ENCODE measurements around the gene MAPK6.

The MAPK6 gene

GRCh38 chr15:52109559-52110451 is 90.8 kb downstream of the MAPK6 start:
- in situ Hi-C loops (cut with MboI; ENCODE audit: low sequenced_read_pairs, unreplicated experiment), result no loop called here
- no peak for TF ChIP-seq CTCF (IDR thresholded peaks at IDR 0.05; ENCODE audit: borderline replicate concordance, control extremely low read depth, extremely low read depth, insufficient read depth, missing control alignments)
- DNase-seq (ENCODE audit: low spot score), result peak; percentile 50

GRCh38 chr15:52111517-52112202 is 92.6 kb downstream of the MAPK6 start:
- in situ Hi-C loops (cut with MboI; ENCODE audit: low sequenced_read_pairs, unreplicated experiment), result no loop called here
- no peak for DNase-seq (ENCODE audit: low spot score)
- TF ChIP-seq CTCF (IDR thresholded peaks at IDR 0.05; ENCODE audit: borderline replicate concordance, control extremely low read depth, extremely low read depth, insufficient read depth, missing control alignments), result no peak

GRCh38 chr15:52112203-52112750 is 93.3 kb downstream of the MAPK6 start:
- in situ Hi-C loops (cut with MboI; ENCODE audit: low sequenced_read_pairs, unreplicated experiment), result no loop called here
- no peak for TF ChIP-seq CTCF (IDR thresholded peaks at IDR 0.05; ENCODE audit: borderline replicate concordance, control extremely low read depth, extremely low read depth, insufficient read depth, missing control alignments)
- peak; percentile 73 for DNase-seq (ENCODE audit: low spot score)

GRCh38 chr15:52113235-52113634 is 94.2 kb downstream of the MAPK6 start:
- in situ Hi-C loops (cut with MboI; ENCODE audit: low sequenced_read_pairs, unreplicated experiment), result no loop called here
- no peak for DNase-seq (ENCODE audit: low spot score)
- no peak for TF ChIP-seq CTCF (IDR thresholded peaks at IDR 0.05; ENCODE audit: borderline replicate concordance, control extremely low read depth, extremely low read depth, insufficient read depth, missing control alignments)

- in situ Hi-C loops (cut with MboI; ENCODE audit: low sequenced_read_pairs, unreplicated experiment), result no loop called here
- TF ChIP-seq CTCF (IDR thresholded peaks at IDR 0.05; ENCODE audit: borderline replicate concordance, control extremely low read depth, extremely low read depth, insufficient read depth, missing control alignments), result no peak
- no peak for DNase-seq (ENCODE audit: low spot score)
These were observed 94.7 kb downstream of the MAPK6 start for GRCh38 chr15:52113708-52114107.

- no peak for DNase-seq (ENCODE audit: low spot score)
- in situ Hi-C loops (cut with MboI; ENCODE audit: low sequenced_read_pairs, unreplicated experiment), result no loop called here
- no peak for TF ChIP-seq CTCF (IDR thresholded peaks at IDR 0.05; ENCODE audit: borderline replicate concordance, control extremely low read depth, extremely low read depth, insufficient read depth, missing control alignments)
These were observed 95.4 kb downstream of the MAPK6 start for GRCh38 chr15:52114261-52115055.
